Activated CD4-positive, CD25-positive, alpha-beta regulatory T cell treated with anti-CD3 and anti-CD28 coated beads, Interleukin-2, amount 50 U/mL, for 24 hours (primary cell): ENCODE results near the gene CRHR1.
A peak's percentile ranks its signal among the peaks of the same experiment; 100 is the strongest.

Experiments
- ATAC-seq, 2 donors: fragments of 150-1000 bp; cut with Tn5 transposase; one replicate each; pipeline ENCODE4 v1.10.0; 2021; ENCODE audit warnings: mild to moderate bottlenecking in 1 of 2, moderate library complexity in 1 of 2

CRHR1 gene

GRCh38 chr17:45759761-45760160 lies 24.4 kb upstream of the CRHR1 start:
- ATAC-seq: no peak

- ATAC-seq: no peak
Observed at GRCh38 chr17:45761957-45762565, 22.1 kb upstream of the CRHR1 start.

GRCh38 chr17:45763182-45763581 lies 20.9 kb upstream of the CRHR1 start:
- no peak for ATAC-seq

- ATAC-seq: no peak
Observed at GRCh38 chr17:45764479-45764878, 19.6 kb upstream of the CRHR1 start.

GRCh38 chr17:45768000-45768399 lies 16.1 kb upstream of the CRHR1 start:
- ATAC-seq: no peak

GRCh38 chr17:45770632-45771270 lies 13.4 kb upstream of the CRHR1 start:
- no peak for ATAC-seq

- no peak for ATAC-seq
Observed at GRCh38 chr17:45771271-45771959, 12.7 kb upstream of the CRHR1 start.

- no peak for ATAC-seq
Observed at GRCh38 chr17:45775148-45775547, 9.0 kb upstream of the CRHR1 start.

- ATAC-seq: no peak
Observed at GRCh38 chr17:45775576-45776011, 8.5 kb upstream of the CRHR1 start.

GRCh38 chr17:45776896-45777295 lies 7.2 kb upstream of the CRHR1 start:
- no peak for ATAC-seq

GRCh38 chr17:45777388-45777787 lies 6.7 kb upstream of the CRHR1 start:
- ATAC-seq: no peak

GRCh38 chr17:45780921-45781320 lies 3.2 kb upstream of the CRHR1 start:
- ATAC-seq: no peak

- peak; percentile 36 to 47 for ATAC-seq
Observed at GRCh38 chr17:45782889-45783592, 1.1 kb upstream of the CRHR1 start.

- no peak for ATAC-seq
Observed at GRCh38 chr17:45783593-45784292, 377 bp upstream of the CRHR1 start.

GRCh38 chr17:45784741-45785479 lies 790 bp downstream of the CRHR1 start:
- ATAC-seq: peak in 1 of 2 donors; percentile 46

GRCh38 chr17:45785480-45786193 lies 1.5 kb downstream of the CRHR1 start:
- no peak for ATAC-seq

- ATAC-seq: no peak
Observed at GRCh38 chr17:45786349-45786748, 2.2 kb downstream of the CRHR1 start.

GRCh38 chr17:45787044-45787443 lies 2.9 kb downstream of the CRHR1 start:
- ATAC-seq: no peak

- no peak for ATAC-seq
Observed at GRCh38 chr17:45787656-45788055, 3.5 kb downstream of the CRHR1 start.

GRCh38 chr17:45788057-45788456 lies 3.9 kb downstream of the CRHR1 start:
- no peak for ATAC-seq

- no peak for ATAC-seq
Observed at GRCh38 chr17:45789874-45790273, 5.8 kb downstream of the CRHR1 start.
